ACHN (cell line): ENCODE data around the gene VPREB1.
"Not testable (repeated sequence)": the region's sequence is repeated elsewhere in the genome, so short reads cannot be mapped to it uniquely, and the experiment has no call there.

Experiments used
- DNase-seq: peaks from one replicate; pipeline ENCODE4 v3.0.0-alpha.2; 2015
- in situ Hi-C: cut with HindIII; loops from 2 replicates; pipeline ENCODE4 v1.10.0; 2017; ENCODE audit warnings: low sequenced_read_pairs, low pct_ligation_motif_present, low pct_unique_long_range_greater_than_20kb

The VPREB1 gene

GRCh38 chr22:22241554-22241898 is 3.1 kb upstream of the VPREB1 start:
- no peak for DNase-seq
- in situ Hi-C loops, result no loop called here

GRCh38 chr22:22242488-22242887 is 2.1 kb upstream of the VPREB1 start:
- in situ Hi-C loops, result no loop called here
- no peak for DNase-seq

DNA sequence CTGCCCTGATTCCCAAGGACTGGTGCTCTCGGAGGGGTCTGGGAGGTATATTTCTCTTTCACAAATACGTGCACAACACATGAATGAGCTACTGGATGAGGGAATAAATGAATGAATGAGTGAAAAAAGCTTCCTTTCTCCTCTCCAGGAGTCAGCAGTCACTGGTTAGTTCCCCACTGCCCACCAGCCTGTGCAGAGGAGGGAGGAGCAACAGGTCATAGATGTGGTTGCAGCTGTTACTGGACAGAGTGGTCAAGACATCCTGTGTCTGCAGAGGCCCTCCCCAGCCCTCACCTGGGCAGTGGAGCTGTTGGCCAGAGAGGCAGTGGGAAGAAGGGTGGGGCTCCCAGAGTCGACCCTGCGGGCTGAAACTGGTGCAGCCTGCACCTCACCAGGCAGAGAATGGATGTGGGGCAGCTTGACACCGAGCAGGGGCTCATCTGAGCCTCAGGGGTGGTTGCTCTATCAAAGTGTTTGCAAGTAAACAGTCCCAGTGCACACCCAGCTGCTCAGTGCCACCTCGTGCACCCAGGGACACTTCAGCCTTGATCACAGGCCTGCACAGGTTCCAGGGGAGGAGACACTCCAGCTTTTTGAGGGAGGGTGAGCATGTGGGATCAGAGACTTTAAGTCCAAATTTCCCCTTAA is 1.4 kb upstream of the VPREB1 start:
- in situ Hi-C loops, result no loop called here
- no peak for DNase-seq

GRCh38 chr22:22245256-22245909 is 797 bp downstream of the VPREB1 start:
- no peak for DNase-seq
- in situ Hi-C loops, result no loop called here

DNA sequence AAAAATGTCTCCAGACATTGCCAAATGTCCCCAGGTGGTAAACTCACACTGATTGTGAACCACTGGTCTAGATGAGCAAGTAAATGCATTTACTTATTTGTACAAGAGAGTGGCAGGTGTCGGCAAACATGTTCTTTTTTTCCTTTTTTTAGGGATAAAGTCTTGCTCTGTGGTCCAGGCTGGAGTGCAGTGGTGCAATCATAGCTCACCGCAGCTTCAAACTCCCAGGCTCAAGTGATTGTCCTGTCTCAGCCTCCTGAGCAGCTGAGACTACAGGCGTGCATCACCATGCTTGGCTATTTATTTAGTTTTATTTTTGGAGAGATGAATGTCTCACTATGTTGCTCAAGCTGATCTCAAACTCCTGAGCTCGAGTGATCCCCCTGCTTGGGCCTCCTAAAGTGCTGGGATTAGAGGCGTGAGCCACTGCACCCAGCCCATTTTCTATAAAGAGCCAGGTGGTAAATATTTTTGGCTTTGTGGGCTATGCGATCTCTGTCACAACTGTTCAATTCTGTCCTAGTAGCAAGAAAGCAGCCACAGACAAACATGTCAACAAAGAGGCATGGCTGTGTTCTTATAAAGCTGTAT is 1.4 kb downstream of the VPREB1 start:
- in situ Hi-C loops, result no loop called here
- no peak for DNase-seq

DNA sequence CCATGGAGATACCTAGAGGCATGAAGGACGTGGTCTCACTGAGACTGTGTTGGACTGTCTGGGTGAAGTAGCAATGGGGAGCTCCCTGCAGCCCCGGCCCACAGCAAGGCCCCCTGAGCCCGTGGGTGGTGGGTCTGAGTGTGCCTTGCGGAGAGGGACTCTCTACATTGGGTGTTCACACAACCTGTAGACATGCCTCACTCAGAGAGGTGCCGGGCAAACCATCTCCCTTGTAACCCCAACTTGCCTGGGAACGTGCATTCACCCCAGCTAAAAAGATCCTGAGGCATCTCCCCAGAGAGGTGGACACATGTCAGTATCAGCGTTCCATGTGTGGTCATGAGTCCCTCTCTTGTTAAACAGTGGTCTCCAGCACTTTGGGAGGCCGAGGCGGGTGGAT is 2.1 kb downstream of the VPREB1 start:
- no peak for DNase-seq
- in situ Hi-C loops, result no loop called here

- DNase-seq, result no peak
- in situ Hi-C loops, result no loop called here
These were observed 4.3 kb downstream of the VPREB1 start for GRCh38 chr22:22248878-22249277.

DNA sequence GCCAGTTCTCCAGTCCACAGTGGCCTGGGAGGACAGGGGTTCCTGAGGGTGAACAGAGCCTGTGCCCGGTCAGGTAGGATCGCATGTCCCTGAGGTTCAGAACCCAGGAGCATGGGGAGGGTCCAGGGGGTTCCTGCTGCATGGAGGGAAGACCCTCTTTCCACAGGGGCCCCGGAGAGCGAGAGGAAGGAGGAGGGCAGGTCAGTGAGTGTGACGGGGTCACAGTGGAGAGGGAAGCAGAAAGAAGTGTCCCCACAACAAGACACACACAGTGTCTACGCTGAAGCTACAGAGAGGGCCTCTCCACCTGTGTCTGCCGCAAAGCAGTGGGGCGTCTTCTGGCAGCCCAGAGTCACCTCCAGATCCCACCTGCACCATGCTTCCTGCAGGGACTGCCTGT is 6.1 kb downstream of the VPREB1 start:
- in situ Hi-C loops, DNase-seq: not testable (repeated sequence)

- in situ Hi-C loops, DNase-seq: not testable (repeated sequence)
These were observed 11.5 kb downstream of the VPREB1 start for GRCh38 chr22:22256133-22256532.

GRCh38 chr22:22258597-22259415 is 14.2 kb downstream of the VPREB1 start:
- in situ Hi-C loops, DNase-seq: not testable (repeated sequence)

- in situ Hi-C loops, DNase-seq: not testable (repeated sequence)
These were observed 15.6 kb downstream of the VPREB1 start for GRCh38 chr22:22260169-22260568.

GRCh38 chr22:22260586-22260985 is 16.0 kb downstream of the VPREB1 start:
- DNase-seq, in situ Hi-C loops: not testable (repeated sequence)

- DNase-seq, in situ Hi-C loops: not testable (repeated sequence)
These were observed 17.9 kb downstream of the VPREB1 start for GRCh38 chr22:22262332-22263074.

DNA sequence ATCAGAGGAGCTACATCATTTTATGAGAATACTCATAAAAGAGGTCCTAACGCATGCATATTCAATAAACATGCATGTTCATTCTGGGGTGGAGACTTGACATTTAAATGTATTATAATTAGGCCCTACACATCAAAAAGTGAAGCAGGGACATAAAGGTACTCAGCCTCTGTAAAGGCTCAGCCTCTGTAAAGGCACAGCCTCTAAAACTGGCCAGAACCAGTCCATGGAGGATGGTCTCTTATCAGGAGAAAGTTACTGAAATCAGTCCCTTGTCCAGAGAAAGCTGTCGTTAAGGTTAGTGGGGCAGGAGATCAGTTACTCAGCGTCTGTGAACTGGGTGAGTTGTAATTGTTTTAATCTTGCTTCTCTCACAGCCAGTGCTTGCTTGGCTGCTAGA is 19.2 kb downstream of the VPREB1 start:
- in situ Hi-C loops, DNase-seq: not testable (repeated sequence)

- in situ Hi-C loops, DNase-seq: not testable (repeated sequence)
These were observed 25.6 kb downstream of the VPREB1 start for GRCh38 chr22:22270036-22270676.

GRCh38 chr22:22277423-22277822 is 32.8 kb downstream of the VPREB1 start:
- in situ Hi-C loops, DNase-seq: not testable (repeated sequence)

GRCh38 chr22:22284962-22285756 is 40.6 kb downstream of the VPREB1 start:
- in situ Hi-C loops, DNase-seq: not testable (repeated sequence)
